ENCODE data around the gene ZC2HC1C.

ZC2HC1C gene

DNA sequence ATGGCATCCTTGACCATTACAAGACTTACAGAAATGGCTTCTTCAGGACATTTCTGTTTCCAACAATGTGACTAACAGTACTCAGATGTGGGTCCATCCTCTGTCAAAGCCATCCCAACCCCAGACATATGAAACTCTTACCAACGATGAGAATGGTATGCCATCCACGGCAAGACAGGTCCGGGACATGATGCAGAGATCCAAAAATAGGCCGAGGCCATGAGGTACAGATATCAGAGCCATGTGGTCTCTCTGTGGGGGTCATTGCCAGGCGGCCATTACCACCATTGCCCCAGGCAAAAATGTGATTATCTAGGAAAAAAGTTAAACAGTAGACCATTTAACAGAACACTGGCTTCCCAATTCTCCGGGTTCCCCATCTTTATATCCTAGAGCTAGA, 27.5 kb downstream of the ZC2HC1C start:
- DNase-seq (ENCODE audit: extremely low read depth, low read depth): no peak
- TF ChIP-seq, protein P1, sequence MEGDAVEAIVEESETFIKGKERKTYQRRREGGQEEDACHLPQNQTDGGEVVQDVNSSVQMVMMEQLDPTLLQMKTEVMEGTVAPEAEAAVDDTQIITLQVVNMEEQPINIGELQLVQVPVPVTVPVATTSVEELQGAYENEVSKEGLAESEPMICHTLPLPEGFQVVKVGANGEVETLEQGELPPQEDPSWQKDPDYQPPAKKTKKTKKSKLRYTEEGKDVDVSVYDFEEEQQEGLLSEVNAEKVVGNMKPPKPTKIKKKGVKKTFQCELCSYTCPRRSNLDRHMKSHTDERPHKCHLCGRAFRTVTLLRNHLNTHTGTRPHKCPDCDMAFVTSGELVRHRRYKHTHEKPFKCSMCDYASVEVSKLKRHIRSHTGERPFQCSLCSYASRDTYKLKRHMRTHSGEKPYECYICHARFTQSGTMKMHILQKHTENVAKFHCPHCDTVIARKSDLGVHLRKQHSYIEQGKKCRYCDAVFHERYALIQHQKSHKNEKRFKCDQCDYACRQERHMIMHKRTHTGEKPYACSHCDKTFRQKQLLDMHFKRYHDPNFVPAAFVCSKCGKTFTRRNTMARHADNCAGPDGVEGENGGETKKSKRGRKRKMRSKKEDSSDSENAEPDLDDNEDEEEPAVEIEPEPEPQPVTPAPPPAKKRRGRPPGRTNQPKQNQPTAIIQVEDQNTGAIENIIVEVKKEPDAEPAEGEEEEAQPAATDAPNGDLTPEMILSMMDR (IDR thresholded peaks at IDR 0.05; ENCODE audit: low read depth, low read length, missing control alignments): no peak
- H3K4me3 ChIP-seq (replicated peaks; ENCODE audit: low read depth, low read length): no peak overlapping the region

DNA sequence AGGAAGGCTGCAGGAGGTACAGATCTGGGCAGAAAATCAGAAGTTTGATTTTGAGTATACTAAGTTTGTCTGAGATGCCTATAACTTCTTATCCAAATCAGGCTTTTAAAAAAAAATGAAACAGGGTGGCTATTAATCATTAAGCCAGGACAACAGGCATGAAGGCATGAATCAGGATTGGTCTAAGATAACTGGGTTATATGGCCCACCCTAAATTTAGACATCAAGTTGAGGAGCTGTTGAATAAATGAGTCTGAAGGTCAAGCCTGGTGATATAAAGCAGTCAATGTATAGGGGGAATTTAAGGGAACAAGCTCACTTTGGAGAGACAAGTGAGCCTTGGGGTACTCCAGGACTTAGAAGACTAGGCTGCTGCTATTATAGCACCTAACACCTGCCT, 28.8 kb downstream of the ZC2HC1C start:
- TF ChIP-seq, protein P1 (IDR thresholded peaks at IDR 0.05; ENCODE audit: low read depth, low read length, missing control alignments): no peak
- no peak overlapping the region for H3K4me3 ChIP-seq (replicated peaks; ENCODE audit: low read depth, low read length)
- no peak for DNase-seq (ENCODE audit: extremely low read depth, low read depth)

DNA sequence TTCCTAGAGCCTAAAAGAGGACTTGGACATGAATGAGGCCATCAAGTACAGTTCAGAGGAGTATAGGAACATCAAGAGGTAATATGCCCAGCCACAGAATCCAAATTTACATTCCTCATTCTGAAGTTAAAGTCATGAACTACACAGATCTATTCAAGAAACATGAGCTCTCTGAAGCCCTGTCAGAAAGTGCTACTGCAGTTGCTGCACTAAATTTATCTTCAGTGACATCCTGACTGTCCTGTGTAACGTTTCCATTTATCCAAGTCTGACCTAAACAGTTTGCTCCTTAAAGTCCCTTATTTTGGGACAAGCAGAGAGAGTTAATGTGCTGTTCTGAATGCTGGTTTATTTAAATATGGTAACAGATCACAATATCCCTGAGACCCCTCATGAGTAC, 29.2 kb downstream of the ZC2HC1C start:
- TF ChIP-seq, protein P1 (IDR thresholded peaks at IDR 0.05; ENCODE audit: low read depth, low read length, missing control alignments): no peak
- no peak for DNase-seq (ENCODE audit: extremely low read depth, low read depth)
- no peak overlapping the region for H3K4me3 ChIP-seq (replicated peaks; ENCODE audit: low read depth, low read length)

DNA sequence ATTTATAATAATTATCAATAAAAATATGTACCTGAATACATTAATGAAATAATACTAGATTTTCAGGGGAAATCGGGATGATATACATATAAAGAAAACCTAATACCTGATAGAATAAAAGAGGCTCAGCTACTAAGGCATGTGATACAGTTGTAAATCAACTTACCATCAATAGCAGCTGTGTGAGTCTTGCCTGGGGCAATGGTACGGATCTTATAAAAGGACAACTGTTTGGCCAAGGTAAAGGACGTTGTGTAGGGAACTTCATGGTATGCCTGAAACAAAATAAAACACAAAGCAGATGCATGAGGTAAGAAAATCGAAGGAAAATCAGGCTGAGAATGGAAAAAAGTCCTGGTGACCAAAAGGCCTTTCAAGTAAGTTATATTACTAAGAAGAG, 32.0 kb downstream of the ZC2HC1C start:
- TF ChIP-seq, protein P1 (IDR thresholded peaks at IDR 0.05; ENCODE audit: low read depth, low read length, missing control alignments): no peak
- DNase-seq (ENCODE audit: extremely low read depth, low read depth): no peak
- no peak overlapping the region for H3K4me3 ChIP-seq (replicated peaks; ENCODE audit: low read depth, low read length)

DNA sequence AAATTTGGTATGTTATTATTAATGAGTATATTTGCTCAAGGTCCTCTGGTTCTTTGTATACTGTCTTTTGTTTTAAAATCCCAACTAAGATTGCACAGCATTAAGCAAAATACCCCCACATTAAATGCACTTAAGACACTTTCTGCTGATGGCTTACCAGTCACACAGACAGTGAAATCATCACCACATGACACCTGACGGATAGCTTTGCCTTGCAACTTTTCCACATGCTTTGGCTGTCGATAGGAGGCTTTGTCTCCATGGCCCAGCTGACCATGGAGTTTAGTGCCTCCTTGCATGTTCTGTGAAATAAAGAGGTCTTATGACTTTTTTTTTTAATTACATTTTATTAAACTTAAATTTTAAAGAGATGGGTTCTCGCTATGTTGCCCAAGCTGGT, 37.7 kb downstream of the ZC2HC1C start:
- TF ChIP-seq, protein P1 (IDR thresholded peaks at IDR 0.05; ENCODE audit: low read depth, low read length, missing control alignments): no peak
- DNase-seq (ENCODE audit: extremely low read depth, low read depth): no peak
- no peak overlapping the region for H3K4me3 ChIP-seq (replicated peaks; ENCODE audit: low read depth, low read length)

DNA sequence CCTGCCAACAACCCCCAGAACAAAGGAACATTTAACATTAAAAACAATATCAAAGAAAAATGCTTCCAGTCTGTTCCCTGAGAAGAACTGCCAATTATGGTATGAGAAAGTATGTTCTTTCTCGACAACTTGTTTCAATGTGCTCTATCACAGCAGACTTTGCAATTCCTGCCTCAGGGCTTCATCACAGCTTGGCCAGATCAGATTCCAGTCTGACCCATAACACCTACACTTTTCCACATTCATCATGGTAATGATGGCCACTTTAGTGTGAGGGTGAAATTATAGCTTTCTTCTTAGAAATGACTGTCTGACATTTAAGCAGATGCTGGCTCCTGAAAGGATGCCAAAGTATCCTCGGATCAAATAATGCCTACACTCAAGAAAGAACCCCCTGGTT, 40.4 kb downstream of the ZC2HC1C start:
- TF ChIP-seq, protein P1 (IDR thresholded peaks at IDR 0.05; ENCODE audit: low read depth, low read length, missing control alignments): no peak
- no peak for DNase-seq (ENCODE audit: extremely low read depth, low read depth)
- no peak overlapping the region for H3K4me3 ChIP-seq (replicated peaks; ENCODE audit: low read depth, low read length)

DNA sequence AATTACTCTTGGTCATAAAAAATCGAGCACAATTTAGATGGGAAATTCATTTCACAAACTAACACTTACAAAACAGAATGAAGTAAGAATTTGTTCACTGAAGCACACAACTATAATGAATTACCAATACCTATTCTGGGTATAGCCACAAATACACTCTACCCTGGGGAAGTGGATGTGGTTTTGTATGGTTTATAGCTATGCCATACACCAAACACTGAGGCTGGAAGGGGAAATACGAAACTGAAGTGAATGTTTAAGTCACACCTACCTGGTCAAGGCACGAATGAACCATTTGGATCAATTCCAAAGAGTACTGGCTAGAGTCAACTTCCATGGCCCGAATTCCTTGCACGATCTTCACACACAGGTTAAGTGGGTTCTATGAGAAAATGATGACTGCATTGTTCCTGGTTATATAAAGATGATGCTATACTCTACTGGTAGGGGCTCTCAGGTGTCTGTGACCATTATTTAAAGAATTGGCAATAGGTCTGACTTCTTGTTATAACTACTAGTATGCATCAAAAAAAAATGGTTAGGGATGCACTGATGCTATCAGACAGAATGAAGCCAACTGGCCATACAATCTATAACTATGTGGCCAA, 44.6 kb downstream of the ZC2HC1C start:
- DNase-seq (ENCODE audit: extremely low read depth, low read depth): no peak
- H3K4me3 ChIP-seq (replicated peaks; ENCODE audit: low read depth, low read length): no peak overlapping the region
- TF ChIP-seq, protein P1 (IDR thresholded peaks at IDR 0.05; ENCODE audit: low read depth, low read length, missing control alignments): no peak

Measured in HFF-Myc (cell line).